CD4-positive, alpha-beta T cell treated with Interleukin-17A for 1 hour (primary cell): ENCODE data around the gene PAX8.

Experiments
- DNase-seq: peaks from one replicate; pipeline ENCODE4 v3.0.0-alpha.2; 2020

The PAX8 gene

DNA sequence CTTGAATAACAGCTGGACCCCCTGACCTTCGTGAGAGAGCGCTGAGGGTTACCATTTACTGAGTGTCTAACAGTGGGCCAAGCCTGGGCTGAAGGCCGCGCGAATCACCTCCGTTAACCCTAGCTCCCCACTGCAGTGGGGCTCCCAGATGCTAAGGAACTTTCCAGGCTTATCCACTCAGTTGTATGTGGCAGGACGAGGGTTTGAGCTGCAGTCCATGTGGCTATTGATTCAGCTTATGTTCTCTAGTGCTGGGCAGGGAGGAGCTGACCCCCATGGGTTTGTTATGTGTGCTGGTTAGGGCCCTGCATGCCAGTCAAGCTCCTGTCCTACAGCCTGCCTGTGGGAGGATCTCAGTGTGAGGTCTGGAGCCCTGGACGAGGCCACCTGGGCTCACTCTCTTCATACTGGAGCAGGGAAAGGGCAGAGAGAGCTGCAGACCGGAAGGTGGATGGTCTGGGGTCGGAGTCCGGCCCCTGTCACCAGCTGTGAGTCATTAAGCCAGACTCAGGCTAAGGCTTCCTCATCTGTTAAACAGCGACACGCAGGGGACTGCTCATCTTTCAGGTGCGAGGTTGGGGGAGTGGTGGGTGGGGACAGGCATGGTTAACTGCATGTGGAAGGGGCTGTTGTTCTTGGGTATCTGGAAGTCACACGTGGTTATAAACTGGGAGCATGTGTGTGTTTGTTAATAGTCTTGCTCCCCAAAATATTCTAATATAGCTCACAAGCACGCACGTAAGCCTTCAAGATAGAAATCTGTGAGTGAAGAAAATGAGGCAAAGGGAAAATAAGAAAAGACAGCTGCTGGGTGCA, 98.4 kb downstream of the PAX8 start:
- DNase-seq = peak; percentile 16

DNA sequence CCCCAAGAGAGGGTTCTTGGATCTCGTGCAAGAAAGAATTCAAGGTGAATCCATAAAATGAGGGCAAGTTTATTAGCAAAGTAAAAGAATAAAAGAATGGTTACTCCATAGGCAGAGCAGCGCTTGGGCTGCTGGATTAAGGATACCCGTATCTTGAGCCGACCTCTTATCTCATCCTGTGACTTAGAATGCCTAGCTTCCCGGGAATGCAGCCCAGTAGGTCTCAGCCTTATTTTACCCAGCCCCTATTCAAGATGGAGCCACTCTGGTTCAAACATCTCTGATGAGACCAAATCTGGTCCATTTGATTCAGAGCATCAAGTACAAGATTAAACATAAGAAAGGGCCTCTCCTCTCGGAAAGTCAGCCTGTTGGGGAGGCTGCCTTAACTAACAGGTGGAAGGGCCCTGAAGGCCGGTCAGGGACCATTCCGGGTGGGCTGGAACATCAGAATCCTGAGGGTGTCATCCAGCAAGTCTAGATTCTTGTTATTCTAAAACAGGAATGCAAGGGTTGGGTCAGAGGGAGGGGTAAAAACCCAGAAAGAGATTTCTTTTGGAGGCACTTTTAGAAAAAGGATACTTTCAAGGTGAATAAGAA, 99.2 kb downstream of the PAX8 start:
- no peak for DNase-seq

DNA sequence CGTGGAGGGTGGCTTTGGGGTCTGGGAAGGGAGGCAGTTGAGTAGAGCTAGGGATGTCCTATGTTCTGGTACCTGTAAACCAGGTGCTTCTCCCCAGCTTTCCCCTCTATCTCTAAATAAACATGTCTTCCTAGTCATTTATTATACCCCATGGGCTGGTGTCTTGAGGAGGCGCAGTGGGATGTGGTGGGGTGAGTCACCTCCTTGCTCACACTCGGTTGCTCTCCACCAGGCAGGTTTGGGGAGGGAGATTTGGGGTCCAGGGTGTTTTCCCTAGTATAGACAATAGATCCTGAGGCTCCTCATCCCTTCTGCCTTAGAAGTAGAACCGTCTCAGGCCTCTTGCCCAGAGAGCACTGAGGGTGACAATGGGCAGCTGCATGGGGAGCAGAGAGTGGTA, 99.8 kb downstream of the PAX8 start:
- peak; percentile 23 for DNase-seq

DNA sequence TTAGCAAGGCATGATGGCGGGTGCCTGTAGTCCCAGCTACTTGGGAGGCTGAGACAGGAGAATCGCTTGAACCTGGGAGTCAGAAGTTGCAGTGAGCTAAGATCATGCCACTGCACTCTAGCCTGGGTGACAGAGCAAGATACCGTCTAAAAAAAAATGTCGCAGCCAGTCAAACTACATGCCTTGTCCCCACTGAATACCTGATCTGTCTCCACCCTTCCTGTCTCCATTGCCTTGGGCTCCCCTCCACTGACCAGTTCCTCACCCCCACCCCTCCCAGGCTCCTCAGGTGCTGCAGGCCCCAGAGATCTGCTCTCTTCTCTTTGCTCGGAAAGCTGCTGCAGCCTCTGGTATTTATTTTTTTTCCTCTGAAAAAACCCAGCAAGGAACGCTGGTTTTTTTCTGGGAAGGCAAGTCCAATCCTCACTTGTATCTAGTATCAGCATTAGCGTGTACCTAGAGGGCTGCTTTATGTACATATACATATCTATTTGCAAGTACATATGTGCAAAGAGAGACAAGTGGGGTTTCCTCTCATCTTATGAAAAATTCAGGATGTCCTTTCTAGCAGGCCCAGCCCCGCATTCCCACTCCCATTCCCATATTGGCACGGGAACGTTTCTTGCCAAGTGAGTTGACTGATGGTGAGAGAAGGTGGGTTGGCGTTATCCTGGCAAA, 100.5 kb downstream of the PAX8 start:
- DNase-seq = no peak

DNA sequence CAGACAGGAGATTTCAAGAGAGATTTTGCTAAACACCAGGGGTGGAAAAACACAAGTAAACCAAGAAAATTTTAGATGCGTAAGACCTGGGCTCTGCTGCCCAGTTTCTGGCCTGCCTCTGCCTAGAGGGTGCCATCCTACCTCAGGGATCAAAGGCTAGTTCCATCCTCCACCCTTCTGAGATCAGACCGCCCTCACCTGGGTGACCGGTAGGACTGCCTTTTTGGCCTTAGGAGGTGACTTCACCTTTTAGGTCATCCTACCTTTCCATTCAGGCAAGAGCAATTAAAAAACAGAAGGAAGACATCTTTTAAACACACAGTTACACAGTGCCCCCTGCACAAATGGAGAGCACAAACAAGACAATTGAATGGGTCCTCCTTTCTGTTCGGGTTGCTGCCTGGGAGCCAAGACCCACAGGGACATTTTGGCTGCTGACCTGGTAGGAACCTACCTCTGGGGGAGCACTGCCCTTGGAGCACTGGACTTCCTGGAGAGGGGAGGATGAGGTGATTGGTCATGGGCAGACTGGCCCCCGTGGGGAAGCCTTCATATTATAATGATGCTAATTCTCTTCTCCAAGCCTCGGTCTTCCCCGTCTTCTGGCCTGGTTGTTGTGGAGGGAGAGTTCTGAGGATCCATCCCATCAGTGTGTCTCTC, 101.9 kb downstream of the PAX8 start:
- no peak for DNase-seq

DNA sequence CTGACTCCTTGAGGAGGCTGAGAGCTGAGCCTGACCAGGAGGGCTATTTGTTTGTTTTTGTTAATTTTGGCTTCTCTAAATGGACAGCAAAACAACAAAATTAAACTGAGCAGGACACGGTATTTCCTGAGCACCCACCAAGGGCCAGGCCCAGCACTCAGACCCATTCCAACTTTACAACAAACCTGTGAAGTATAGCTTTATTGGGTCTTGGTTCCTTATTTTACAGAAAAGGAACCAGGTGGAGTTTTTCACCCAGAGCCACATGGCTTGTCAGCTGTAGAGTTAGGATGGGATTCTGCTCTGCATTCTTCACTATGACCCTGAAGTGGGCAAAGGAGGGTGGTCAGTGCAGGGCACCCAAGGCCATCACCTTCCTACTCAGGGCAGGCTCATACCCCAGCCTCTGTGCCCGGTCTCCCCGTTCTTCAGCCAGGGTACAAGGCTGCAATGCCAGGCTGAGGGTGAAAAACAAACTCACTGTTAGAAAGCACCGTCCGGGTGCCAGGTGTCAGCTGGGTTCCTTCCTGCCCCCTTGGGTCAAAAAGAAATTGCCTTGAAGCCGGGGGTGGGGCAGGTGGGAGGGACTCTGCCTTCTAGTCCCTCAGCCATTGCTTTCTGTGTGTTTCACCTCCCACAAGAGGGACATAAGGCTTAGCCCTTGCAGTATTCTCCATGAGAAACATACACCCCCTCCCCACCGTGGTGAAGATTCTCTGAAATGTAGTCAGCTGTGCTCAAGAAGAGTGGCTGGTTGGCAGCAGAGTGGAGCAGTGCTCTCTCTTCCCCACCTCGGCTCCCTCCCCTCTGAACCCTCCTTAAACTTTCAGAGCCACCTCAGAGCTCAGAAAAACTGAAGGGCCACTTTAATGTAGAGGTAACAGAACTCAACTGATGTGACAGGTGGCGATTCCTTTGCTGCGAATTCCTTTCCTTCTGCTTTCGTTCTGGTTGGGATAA, 102.7 kb downstream of the PAX8 start:
- peak; percentile 46 for DNase-seq

DNA sequence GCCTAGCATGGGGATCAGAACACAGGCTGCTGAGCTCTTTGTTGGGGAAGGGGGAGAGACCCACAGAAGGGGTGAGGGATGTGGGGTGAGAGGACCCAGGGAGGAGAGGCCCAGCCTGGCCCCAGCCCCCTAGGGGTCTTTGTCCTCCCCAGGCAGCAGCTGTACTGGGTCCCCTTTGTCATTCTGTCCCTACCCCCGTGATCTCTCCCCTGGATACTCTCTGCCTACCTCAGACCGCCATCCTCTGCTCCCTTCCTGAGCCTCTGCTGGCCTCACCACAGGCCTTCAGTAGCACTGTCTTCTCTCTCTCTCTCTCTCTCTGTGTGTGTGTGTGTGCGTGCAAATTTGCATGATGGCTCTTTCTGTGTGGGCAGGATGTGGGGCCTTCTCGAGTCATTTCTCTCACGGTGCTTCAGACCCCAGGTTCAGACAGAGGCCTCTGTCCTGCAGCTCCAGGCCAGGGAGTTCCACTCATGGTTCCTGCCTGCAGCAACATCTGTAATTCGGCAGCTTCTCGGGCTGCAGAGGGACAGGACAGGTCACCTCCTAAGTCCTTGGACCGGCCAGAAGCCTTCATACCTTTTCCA, 103.6 kb downstream of the PAX8 start:
- DNase-seq = peak; percentile 83

DNA sequence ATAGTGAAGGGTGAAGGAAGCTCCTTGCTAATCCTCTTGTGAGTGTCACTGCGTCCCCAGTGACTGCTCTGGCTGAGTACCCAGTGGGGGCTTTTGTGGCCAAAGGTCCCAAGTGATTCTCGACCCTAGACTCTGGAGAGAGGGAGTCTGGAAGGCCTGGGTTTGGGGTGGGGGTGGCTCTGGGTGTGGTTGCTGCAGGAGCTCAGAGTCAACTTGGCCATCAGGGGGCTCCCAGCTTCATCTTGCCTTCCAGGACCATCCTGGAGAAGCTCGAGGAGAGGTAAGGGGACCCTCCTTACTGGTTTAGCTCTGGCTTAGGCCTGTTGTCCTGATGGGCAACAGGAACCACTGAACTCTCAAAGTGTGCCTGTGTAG, 104.4 kb downstream of the PAX8 start:
- DNase-seq = no peak

DNA sequence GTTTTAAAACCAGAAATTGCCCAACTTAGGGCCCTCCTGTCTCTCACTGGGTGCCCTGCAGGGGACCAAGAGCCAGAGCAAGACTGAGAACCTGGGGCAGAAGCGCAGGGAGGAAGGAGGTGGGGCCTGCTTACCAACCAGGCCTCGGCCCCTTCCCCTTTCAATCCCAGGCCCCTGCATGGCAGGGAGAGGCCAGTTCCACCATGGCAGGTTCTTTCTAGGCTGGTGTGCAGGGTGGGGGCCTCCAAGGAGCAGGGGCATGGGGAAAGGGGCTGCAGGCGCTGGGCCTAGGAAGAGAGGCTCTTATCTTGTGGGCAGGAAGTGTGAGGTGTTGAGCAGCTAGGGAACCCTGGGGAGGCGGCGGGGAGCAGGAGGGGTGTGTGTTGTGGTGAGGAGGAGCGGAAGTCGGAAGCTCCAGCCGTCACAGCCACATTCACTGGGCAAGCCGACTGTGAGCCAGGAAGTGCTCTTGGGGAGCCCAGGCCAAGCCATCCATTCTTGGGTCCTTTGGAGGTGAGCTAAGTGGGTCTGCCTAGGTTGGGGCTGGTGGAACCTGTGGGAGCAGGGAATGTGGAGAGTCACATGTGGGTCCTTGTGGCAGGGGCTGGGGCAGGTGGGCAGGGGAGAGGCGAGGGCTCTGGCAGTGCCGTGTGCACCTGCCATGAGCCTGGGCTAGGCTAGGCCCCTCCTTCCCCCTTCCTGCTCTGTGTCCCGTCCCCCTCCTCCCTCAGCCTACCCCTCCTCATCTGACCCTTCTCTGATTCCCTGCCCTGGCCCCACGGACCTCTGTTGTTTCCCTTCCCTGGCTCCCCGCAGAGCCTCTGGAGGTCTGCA, 105.0 kb downstream of the PAX8 start, which contains the start of gene PSD4:
PSD4 (plus strand) TSS at position 430 of the 834 bp plus-strand sequence. CDS start 8,486 bp downstream, outside the sequence.
- peak; percentile 88 for DNase-seq

DNA sequence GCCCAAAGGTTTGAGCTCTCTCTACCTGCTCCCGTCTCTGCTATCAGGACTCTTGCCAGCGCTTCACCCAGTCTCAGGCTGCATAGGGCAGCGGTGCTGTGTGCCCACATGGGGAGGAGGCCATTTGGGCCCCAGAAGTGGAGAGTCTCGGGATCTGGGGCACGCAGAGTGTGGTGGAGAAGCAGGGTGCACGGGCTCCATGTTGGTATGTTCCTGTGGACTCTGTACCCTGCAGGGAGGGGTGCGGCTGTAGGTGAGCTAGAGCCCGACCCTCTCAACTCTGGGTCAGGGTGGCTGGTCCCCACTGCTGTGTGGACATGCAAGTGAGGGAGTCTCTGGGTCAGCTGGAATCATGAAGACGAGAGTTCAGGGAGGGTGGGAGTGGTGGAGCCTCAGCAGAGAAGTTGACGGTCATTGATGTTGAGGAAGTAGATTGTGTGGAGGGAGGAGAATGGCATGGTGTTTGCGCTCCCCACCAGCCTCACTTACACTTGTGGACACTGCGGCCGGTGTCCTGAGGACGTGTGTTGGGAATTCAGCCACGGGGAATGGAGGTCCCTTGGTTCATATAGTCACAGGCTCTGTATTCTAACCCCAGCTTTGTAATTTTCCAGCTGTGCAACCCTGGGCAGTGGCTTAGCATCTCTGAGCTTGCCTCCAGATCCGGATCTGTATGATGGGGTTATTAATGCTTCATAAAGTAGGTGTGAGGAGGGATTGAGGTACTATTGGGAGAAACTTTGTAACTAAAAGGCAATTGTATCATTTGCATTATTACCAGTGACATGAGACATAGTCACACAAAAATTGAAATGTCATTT, 105.8 kb downstream of the PAX8 start:
- no peak for DNase-seq

DNA sequence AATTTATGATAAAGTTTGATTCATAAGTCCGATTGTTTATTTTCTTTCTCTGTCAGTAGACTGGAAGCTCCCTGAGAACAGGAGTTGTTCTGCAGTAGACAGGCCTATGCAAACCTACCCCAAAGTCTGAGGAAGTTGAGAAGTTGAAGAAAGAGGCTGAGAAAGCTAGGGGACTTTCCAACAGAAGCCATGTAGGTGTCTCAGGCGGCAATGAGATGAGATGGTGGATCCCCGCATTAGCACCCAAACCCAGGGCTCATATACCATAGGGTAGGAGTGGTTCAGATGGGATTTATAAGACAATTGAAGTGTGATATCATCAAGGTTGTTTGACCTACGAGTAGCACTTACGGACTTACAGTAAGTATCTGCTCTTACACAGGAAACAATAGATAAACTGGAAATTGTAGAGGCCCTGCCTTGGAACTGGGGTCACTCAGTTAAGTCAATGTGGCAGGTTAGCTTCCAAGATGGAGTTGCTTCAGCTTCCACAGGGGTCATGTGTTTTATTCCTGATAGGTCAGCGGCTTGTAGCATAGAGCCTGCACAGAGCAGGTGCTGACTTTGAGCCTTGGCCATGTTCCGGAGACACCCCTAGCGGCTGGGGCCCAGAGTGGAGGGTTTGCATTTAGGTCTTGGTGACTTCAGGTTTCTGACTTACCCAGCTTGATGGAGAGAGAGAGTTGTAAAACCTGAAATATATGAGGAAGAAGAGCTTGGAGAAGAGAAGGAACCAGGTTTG, 107.2 kb downstream of the PAX8 start:
- DNase-seq = no peak

DNA sequence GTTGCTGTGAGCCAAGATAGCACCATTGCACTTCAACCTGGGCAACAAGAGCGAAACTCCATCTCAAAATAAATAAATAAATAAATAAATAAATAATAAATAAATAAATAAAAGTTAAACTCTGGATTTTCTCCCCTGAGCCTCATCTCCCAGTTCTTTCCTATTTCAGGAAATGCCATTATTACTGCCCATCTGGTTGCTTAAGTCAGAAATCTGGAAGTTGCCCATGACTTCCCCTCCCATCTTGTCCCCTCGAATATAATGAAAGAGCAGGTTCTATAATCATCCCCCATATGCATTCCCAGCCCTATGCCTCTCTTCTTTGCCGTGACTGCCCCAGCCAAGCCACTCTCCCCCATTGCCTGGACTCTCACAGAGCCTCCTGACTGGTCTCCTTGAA, 109.1 kb downstream of the PAX8 start:
- no peak for DNase-seq

DNA sequence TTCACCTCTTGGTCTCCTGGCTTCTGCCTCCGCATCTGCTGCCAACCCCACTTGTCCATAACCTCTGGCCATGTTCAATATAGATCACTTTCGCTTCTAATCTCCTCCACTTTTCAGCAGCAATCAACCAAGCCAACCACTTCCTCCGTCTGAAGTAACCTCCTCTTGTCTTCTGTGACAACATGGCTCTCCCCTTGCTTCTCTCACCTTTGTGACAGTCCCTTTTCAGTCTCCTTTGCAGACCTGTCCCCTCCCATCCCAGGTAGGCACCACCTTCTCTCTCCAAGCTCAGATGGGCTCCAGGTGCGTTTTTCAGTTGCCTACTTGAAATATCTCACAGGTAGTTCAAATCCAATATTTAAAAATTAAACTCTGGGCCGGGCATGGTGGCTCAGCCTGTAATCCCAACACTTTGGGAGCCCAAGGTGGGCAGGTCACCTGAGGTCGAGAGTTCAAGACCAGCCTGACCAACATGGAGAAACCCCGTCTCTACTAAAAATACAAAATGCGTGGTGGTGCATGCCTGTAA, 109.7 kb downstream of the PAX8 start:
- DNase-seq = peak; percentile 70

DNA sequence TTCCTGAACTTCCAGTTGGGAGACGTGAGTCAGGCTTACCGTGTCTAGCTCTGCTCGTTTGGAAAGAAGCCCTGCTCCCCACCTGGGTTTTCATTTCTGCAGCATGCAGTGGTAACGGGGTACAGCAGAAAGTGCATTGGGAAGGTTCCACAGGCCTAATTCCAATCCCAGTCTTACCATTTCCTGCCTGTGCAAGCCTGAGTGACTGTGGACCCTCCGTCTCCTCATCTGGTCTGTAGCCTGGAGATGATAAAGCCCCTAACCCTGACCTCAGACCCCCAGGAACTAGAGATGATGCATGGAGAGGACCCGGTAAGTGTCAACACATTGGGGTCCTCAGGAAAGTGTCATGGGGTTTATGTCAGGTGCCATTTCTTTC, 110.8 kb downstream of the PAX8 start:
- DNase-seq = no peak

DNA sequence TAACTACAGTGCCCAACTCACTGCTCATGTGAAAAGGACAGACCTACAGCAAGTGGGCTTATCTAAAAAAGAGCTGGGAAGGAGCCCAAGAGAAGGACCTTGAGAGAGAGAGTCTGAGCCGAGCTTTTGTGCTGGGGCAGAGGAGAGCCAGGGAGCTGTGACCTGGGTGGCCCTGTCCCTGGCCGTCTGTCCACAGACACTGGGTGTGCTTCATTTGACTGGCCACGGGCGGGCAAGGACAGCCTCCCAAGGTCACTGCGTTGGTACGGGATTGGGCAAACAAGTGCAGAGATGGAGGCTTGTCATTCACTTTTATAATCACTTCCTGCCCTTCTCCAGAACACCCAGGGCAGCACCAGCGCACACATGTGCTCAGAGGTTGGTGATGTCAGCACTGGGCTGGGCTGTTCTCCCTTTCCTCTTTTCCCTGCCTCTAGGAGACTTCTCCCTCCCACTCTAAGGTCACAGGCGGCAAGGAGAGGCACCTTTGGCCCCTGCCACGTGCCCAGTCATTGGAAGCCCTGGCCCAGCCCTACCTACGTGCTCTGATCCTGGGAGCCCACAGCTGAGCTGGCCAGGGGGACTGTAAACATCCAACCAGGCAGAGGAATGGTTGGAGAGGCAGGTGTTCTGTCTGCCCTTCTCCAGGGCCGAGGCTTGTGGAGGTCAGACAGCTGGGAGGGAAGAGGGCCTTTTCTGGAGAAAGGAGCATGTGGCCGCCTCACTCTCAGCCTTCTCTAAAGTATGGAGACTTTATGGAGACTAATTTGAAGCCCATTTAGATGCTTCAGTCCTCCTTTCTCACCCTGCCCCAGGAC, 111.4 kb downstream of the PAX8 start:
- DNase-seq = peak; percentile 54

DNA sequence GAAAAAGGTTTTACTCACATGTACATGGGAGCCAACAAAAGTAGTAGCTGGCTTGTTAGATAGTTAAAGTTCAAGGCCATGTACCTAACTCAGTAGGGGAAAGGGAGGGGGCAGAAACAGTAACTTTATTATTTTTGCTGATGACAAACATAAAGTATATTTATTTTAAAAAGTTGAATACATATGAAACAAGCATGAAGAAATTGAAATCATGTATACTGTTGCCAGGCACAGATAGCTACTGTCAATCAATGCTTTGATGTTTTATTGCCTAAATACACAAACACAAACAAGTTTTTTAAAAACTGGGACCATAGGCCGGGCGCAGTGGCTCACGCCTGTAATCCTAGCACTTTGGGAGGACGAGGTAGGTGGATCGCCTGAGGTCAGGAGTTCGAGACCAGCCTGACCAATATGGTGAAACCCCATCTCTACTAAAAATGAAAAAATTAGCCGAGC, 112.5 kb downstream of the PAX8 start:
- no peak for DNase-seq
